ENCODE data around the gene CCDC185. TPM values are rescaled to one million over a fixed set of nuclear protein-coding genes. Genes with fewer than 3 reads are reported as not detected.

The CCDC185 gene
- polyA plus RNA-seq, 3 donors: not detected

GRCh38 chr1:223401873-223402789, 8.9 kb downstream of the CCDC185 start:
- Histone ChIP-seq H3K27me3 (ENCODE audit: control insufficient read depth in 2 of 2, insufficient read depth in 2 of 2, low read length in 2 of 2) (no peaks in the 10 kb centered on the region), H3K79me2 (ENCODE audit: insufficient read depth, low read length) (no peaks in the 10 kb centered on the region), H2AFZ (ENCODE audit: insufficient read depth, low read depth, low read length, poor library complexity, severe bottlenecking) (no peak overlapping the region), H3K4me1 (ENCODE audit: control insufficient read depth in 1 of 2, insufficient read depth in 2 of 2, low read length in 2 of 2) (no peaks in the 10 kb centered on the region), H3K4me3 (replicated peaks in 1 of 3; ENCODE audit: low read depth in 2 of 3, low read length in 3 of 3) (no peak overlapping the region), H3K9me3 (replicated peaks in 1 of 2; ENCODE audit: control insufficient read depth in 1 of 2, insufficient read depth in 1 of 2, low read length in 2 of 2) (peaks cover 0 to 3% of the 10 kb centered on the region in 2 donors), H3K27ac (ENCODE audit: low read depth in 1 of 2, low read length in 2 of 2) (no peak overlapping the region), H3K36me3 (replicated peaks in 1 of 2; ENCODE audit: control insufficient read depth in 1 of 2, insufficient read depth in 2 of 2, low read length in 2 of 2) (no peaks in the 10 kb centered on the region), H3K4me2 (replicated peaks; ENCODE audit: extremely low read depth, low read length, poor library complexity, severe bottlenecking) (no peak overlapping the region), H3K9ac (ENCODE audit: insufficient read depth, low read length, poor library complexity, severe bottlenecking) (no peak overlapping the region), H4K20me1 (ENCODE audit: insufficient read depth, low read length) (no peaks in the 10 kb centered on the region)
- no peaks in the 10 kb centered on the region for H3K36me3 Mint-ChIP-seq
- peaks cover 2 to 9% (median 6%) of the 10 kb centered on the region in 3 donors for H3K27me3 Mint-ChIP-seq (ENCODE audit: low read depth in 3 of 3)
- H3K4me1 Mint-ChIP-seq: no peaks in the 10 kb centered on the region
- intact Hi-C loops (cut with micrococcal nuclease): no loop called here
- DNase-seq: no peak
- TF ChIP-seq CTCF (IDR thresholded peaks at IDR 0.05): no peak
- WGBS (ENCODE audit: insufficient coverage): 80% methylated on average over 1 of the region's 2 CpGs
- peaks cover 5 to 24% (median 13%) of the 10 kb centered on the region in 7 donors for H3K9me3 Mint-ChIP-seq
- peak overlapping the region in 1 of 7 donors; percentile 4 for H3K27ac Mint-ChIP-seq
- no peak overlapping the region for H3K4me3 Mint-ChIP-seq

- Histone ChIP-seq H3K79me2 (ENCODE audit: insufficient read depth, low read length) (no peaks in the 10 kb centered on the region), H3K4me1 (ENCODE audit: control insufficient read depth in 1 of 2, insufficient read depth in 2 of 2, low read length in 2 of 2) (no peaks in the 10 kb centered on the region), H3K36me3 (replicated peaks in 1 of 2; ENCODE audit: control insufficient read depth in 1 of 2, insufficient read depth in 2 of 2, low read length in 2 of 2) (no peaks in the 10 kb centered on the region), H3K27ac (ENCODE audit: low read depth in 1 of 2, low read length in 2 of 2) (no peak overlapping the region), H3K4me2 (replicated peaks; ENCODE audit: extremely low read depth, low read length, poor library complexity, severe bottlenecking) (no peak overlapping the region), H3K4me3 (replicated peaks in 1 of 3; ENCODE audit: low read depth in 2 of 3, low read length in 3 of 3) (no peak overlapping the region), H3K9ac (ENCODE audit: insufficient read depth, low read length, poor library complexity, severe bottlenecking) (no peak overlapping the region), H2AFZ (ENCODE audit: insufficient read depth, low read depth, low read length, poor library complexity, severe bottlenecking) (no peak overlapping the region), H3K27me3 (ENCODE audit: control insufficient read depth in 2 of 2, insufficient read depth in 2 of 2, low read length in 2 of 2) (no peaks in the 10 kb centered on the region), H3K9me3 (replicated peaks in 1 of 2; ENCODE audit: control insufficient read depth in 1 of 2, insufficient read depth in 1 of 2, low read length in 2 of 2) (peaks cover 0 to 3% of the 10 kb centered on the region in 2 donors), H4K20me1 (ENCODE audit: insufficient read depth, low read length) (no peaks in the 10 kb centered on the region)
- peaks cover 5 to 24% (median 13%) of the 10 kb centered on the region in 7 donors for H3K9me3 Mint-ChIP-seq
- intact Hi-C loops (cut with micrococcal nuclease): no loop called here
- peaks cover 2 to 9% (median 6%) of the 10 kb centered on the region in 3 donors for H3K27me3 Mint-ChIP-seq (ENCODE audit: low read depth in 3 of 3)
- H3K27ac Mint-ChIP-seq: no peak overlapping the region
- 71% methylated on average over 1 of the region's 2 CpGs for WGBS (ENCODE audit: insufficient coverage)
- TF ChIP-seq CTCF (IDR thresholded peaks at IDR 0.05): no peak
- no peaks in the 10 kb centered on the region for H3K4me1 Mint-ChIP-seq
- no peak overlapping the region for H3K4me3 Mint-ChIP-seq
- H3K36me3 Mint-ChIP-seq: no peaks in the 10 kb centered on the region
- no peak for DNase-seq
Observed at GRCh38 chr1:223402790-223403142, 9.6 kb downstream of the CCDC185 start.

All from CD14-positive monocyte (primary cell).